Ecto neural progenitor cell (in vitro differentiated cells): Measurements from ENCODE around the gene TMEM151B.
"Not testable (repeated sequence)": the region's sequence is repeated elsewhere in the genome, so short reads cannot be mapped to it uniquely, and the experiment has no call there.

Source experiments
- DNase-seq: peaks from one replicate; pipeline ENCODE4 v3.0.0-alpha.2; 2018; ENCODE audit warnings: low spot score

TMEM151B gene

GRCh38 chr6:44304282-44305199 is 34.3 kb downstream of the TMEM151B start:
- peak; percentile 71 for DNase-seq

GRCh38 chr6:44305200-44305725 is 35.0 kb downstream of the TMEM151B start:
- no peak for DNase-seq

GRCh38 chr6:44306710-44307109 is 36.5 kb downstream of the TMEM151B start:
- no peak for DNase-seq

GRCh38 chr6:44307217-44307616 is 37.0 kb downstream of the TMEM151B start:
- DNase-seq, result no peak

- no peak for DNase-seq
These were observed 38.8 kb downstream of the TMEM151B start for GRCh38 chr6:44309092-44309491.

- no peak for DNase-seq
These were observed 39.4 kb downstream of the TMEM151B start for GRCh38 chr6:44309631-44310030.

- no peak for DNase-seq
These were observed 40.0 kb downstream of the TMEM151B start for GRCh38 chr6:44310241-44310640.

- no peak for DNase-seq
These were observed 41.1 kb downstream of the TMEM151B start for GRCh38 chr6:44311304-44311703.

- no peak for DNase-seq
These were observed 41.5 kb downstream of the TMEM151B start for GRCh38 chr6:44311767-44312166.

- peak; percentile 92 for DNase-seq
These were observed 42.9 kb downstream of the TMEM151B start, which contains the start of gene AARS2 for GRCh38 chr6:44312901-44313788. Gene AARS2 (minus strand): TSS chr6:44313347. CDS start chr6:44313323, 24 bp downstream.

- not testable (repeated sequence) for DNase-seq
These were observed 44.4 kb downstream of the TMEM151B start for GRCh38 chr6:44314657-44315056.

- no peak for DNase-seq
These were observed 45.3 kb downstream of the TMEM151B start for GRCh38 chr6:44315516-44315915.

- DNase-seq, result no peak
These were observed 45.7 kb downstream of the TMEM151B start for GRCh38 chr6:44315951-44316350.

GRCh38 chr6:44316481-44316880 is 46.2 kb downstream of the TMEM151B start:
- DNase-seq, result no peak

GRCh38 chr6:44317136-44317631 is 46.9 kb downstream of the TMEM151B start:
- DNase-seq, result not testable (repeated sequence)

- no peak for DNase-seq
These were observed 51.0 kb downstream of the TMEM151B start for GRCh38 chr6:44321210-44321609.

GRCh38 chr6:44327096-44327495 is 56.8 kb downstream of the TMEM151B start:
- no peak for DNase-seq

- DNase-seq, result no peak
These were observed 57.5 kb downstream of the TMEM151B start for GRCh38 chr6:44327760-44328159.

- DNase-seq, result not testable (repeated sequence)
These were observed 58.0 kb downstream of the TMEM151B start for GRCh38 chr6:44328203-44328602.

- DNase-seq, result no peak
These were observed 59.6 kb downstream of the TMEM151B start for GRCh38 chr6:44329858-44330257.

GRCh38 chr6:44332585-44332984 is 62.3 kb downstream of the TMEM151B start:
- DNase-seq, result no peak

GRCh38 chr6:44333273-44333919 is 63.1 kb downstream of the TMEM151B start:
- DNase-seq, result no peak
